K562 (cell line): ENCODE results near the gene NUDT5. TPM values are rescaled to one million over a fixed set of nuclear protein-coding genes. Genes with fewer than 3 reads are reported as not detected.

Source experiments
- DDX20 ChIP-seq: fragments of 450-650 bp; IDR thresholded peaks from 2 replicates; pipeline ENCODE4 v1.6.1; 2016; ENCODE audit warnings: missing genetic modification characterization, low read depth, mild to moderate bottlenecking, missing compliant biosample characterization, moderate library complexity
- HMG20B ChIP-seq: fragments of 250-450 bp; sonication (Bioruptor Pico); IDR thresholded peaks from 2 replicates; pipeline ENCODE4 v1.5.0; 2021; ENCODE audit warnings: mild to moderate bottlenecking
- HNRNPK ChIP-seq: fragments of 200-400 bp; formaldehyde crosslinking; IDR thresholded peaks from one replicate; pipeline ENCODE4 v1.6.1; 2018; ENCODE audit warnings: mild to moderate bottlenecking, low read depth, low read length; ENCODE audit not compliant: poor library complexity, severe bottlenecking
- MEIS2 ChIP-seq: fragments of 450-650 bp; IDR thresholded peaks from 2 replicates; pipeline ENCODE4 v1.6.1; 2014; ENCODE audit warnings: mild to moderate bottlenecking; ENCODE audit not compliant: partially characterized antibody
- MIER1 ChIP-seq: fragments of 450-650 bp; IDR thresholded peaks from 2 replicates; pipeline ENCODE4 v1.6.1; 2016; ENCODE audit warnings: antibody characterized with exemption, mild to moderate bottlenecking, low read depth
- TCFL5 ChIP-seq: fragments of 250-450 bp; sonication (Bioruptor Pico); conservative IDR thresholded peaks from 2 replicates; pipeline ENCODE4 v1.6.1; 2021; ENCODE audit warnings: mild to moderate bottlenecking, moderate library complexity, matching md5 sums
- ZBTB7A ChIP-seq: IDR thresholded peaks from 2 replicates; pipeline ENCODE4 v1.6.1; 2011; ENCODE audit warnings: low read depth, mild to moderate bottlenecking, low read length, moderate library complexity, borderline replicate concordance; ENCODE audit not compliant: control insufficient read depth
- ZFP36 ChIP-seq: fragments of 150-350 bp; IDR thresholded peaks from 2 replicates; pipeline ENCODE4 v1.6.1; 2018; ENCODE audit warnings: low read length, low read depth; ENCODE audit not compliant: partially characterized antibody
- polyA plus RNA-seq, 8 experiments: library from polyadenylated mRNA; depleted of rRNA in 4 of 8; stranded (reverse) in 5 of 8; unstranded in 3 of 8; fragments of >200 nt; fragmentation: Nextera tagmentation in 2 of 8; fragmentation: Illumina TruSeq in 1 of 8; extraction: Ambion mirVana in 2 of 8; extraction: Trizol in 1 of 8; gene quantifications; 2 replicates each; pipeline versions ENCODE4 v1.2.1 to v1.2.3, GENCODE V29; 2011 to 2014; ENCODE audit warnings: inconsistent platforms in 1 of 8, missing spikeins in 1 of 8
- total RNA-seq, 7 experiments: library from RNA; depleted of rRNA in 6 of 7; stranded (reverse); fragments of >200 nt in 6 of 7; fragmentation: Illumina TruSeq in 2 of 7; extraction: Trizol in 2 of 7; gene quantifications; 2 replicates each; pipeline versions ENCODE4 v1.2.1 to v1.2.3, GENCODE V29; 2011 to 2021; ENCODE audit warnings: low replicate concordance in 1 of 7
- TF ChIP-seq, protein P1 (sequence below): fragments of 200-800 bp; sonication (Bioruptor generic); IDR thresholded peaks from 2 replicates; pipeline ENCODE4 v1.6.1; 2016; ENCODE audit warnings: missing genetic modification characterization, missing compliant biosample characterization
- TF ChIP-seq, protein P2 (sequence below): fragments of 250-450 bp; sonication (Bioruptor Pico); IDR thresholded peaks from 2 replicates; pipeline ENCODE4 v1.4.0; 2020; ENCODE audit warnings: borderline replicate concordance
- TF ChIP-seq, protein P3 (sequence below): fragments of 450-650 bp; IDR thresholded peaks from 2 replicates; pipeline ENCODE4 v1.7.1; 2018; ENCODE audit warnings: mild to moderate bottlenecking, low read depth; ENCODE audit not compliant: partially characterized antibody
- TF ChIP-seq, protein P4 (sequence below), 2 experiments: fragments of 450-650 bp in 1 of 2; IDR thresholded peaks; 2 replicates each; pipeline ENCODE4 v1.6.1; 2011 to 2017; ENCODE audit warnings: low read depth in 2 of 2, antibody characterized with exemption in 1 of 2, borderline replicate concordance in 1 of 2, low read length in 1 of 2, mild to moderate bottlenecking in 1 of 2, mixed read lengths in 1 of 2; ENCODE audit not compliant: control insufficient read depth in 1 of 2

The NUDT5 gene
- total and polyA plus RNA-seq, 9 of the 15 experiments (the other 6 are each of a cell fraction or from before 2014, with no cell fraction given) = 87.7 to 422 (median 186) TPM

DNA sequence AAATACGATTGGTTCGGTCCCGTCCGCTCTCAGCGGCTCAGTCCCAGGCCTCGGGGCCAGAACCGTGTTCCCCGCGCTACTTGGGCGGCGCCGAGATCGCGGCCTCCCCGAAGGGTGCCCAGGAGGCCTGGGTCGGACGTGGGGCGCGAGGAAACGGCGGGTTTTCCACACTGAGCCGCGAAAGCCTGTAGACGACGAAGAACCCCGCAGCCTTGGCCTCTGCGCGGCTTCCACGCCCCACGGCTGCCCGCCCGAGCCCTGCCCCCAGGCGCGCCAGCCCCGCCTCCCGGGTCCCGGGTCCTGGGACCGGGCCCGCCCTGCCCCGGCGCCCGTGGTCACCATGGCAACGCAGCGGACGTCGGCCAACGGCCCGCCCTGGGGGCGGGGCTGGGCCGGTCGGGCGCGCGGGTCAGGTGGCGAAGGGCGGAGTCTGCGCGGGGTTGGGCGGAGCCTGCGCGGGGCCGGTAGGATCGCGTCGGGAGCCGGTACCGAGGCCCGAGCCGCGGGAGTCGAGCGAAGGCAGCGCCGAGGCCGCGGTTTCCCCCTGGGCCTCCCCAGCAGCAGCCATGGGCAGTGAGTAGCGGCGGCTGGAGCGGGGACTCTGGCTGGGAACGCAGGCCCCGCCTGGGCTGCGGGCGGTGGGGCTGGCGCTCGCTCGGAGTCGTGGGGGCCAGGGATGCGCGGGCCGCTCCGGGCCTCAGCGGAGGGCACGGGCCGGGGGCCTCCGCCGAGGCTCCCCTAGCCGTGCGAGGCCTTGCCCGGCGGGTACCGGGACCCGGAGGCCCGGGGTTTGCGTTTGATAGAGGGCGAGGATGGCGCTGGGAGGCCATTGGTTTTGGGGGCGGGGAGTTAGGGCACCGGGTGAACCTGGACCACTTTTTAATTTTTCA, 66.2 kb downstream of the NUDT5 start, which contains the start of gene SEC61A2 (continued):
- TF ChIP-seq, protein P1, sequence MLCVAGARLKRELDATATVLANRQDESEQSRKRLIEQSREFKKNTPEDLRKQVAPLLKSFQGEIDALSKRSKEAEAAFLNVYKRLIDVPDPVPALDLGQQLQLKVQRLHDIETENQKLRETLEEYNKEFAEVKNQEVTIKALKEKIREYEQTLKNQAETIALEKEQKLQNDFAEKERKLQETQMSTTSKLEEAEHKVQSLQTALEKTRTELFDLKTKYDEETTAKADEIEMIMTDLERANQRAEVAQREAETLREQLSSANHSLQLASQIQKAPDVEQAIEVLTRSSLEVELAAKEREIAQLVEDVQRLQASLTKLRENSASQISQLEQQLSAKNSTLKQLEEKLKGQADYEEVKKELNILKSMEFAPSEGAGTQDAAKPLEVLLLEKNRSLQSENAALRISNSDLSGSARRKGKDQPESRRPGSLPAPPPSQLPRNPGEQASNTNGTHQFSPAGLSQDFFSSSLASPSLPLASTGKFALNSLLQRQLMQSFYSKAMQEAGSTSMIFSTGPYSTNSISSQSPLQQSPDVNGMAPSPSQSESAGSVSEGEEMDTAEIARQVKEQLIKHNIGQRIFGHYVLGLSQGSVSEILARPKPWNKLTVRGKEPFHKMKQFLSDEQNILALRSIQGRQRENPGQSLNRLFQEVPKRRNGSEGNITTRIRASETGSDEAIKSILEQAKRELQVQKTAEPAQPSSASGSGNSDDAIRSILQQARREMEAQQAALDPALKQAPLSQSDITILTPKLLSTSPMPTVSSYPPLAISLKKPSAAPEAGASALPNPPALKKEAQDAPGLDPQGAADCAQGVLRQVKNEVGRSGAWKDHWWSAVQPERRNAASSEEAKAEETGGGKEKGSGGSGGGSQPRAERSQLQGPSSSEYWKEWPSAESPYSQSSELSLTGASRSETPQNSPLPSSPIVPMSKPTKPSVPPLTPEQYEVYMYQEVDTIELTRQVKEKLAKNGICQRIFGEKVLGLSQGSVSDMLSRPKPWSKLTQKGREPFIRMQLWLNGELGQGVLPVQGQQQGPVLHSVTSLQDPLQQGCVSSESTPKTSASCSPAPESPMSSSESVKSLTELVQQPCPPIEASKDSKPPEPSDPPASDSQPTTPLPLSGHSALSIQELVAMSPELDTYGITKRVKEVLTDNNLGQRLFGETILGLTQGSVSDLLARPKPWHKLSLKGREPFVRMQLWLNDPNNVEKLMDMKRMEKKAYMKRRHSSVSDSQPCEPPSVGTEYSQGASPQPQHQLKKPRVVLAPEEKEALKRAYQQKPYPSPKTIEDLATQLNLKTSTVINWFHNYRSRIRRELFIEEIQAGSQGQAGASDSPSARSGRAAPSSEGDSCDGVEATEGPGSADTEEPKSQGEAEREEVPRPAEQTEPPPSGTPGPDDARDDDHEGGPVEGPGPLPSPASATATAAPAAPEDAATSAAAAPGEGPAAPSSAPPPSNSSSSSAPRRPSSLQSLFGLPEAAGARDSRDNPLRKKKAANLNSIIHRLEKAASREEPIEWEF (CRISPR knock-in tag) = no peak
- no peak for TF ChIP-seq DDX20
- TF ChIP-seq TCFL5 (CRISPR knock-in tag) = no peak
- no peak for TF ChIP-seq HMG20B
- peak; percentile 78 for TF ChIP-seq MEIS2
- TF ChIP-seq, protein P2, sequence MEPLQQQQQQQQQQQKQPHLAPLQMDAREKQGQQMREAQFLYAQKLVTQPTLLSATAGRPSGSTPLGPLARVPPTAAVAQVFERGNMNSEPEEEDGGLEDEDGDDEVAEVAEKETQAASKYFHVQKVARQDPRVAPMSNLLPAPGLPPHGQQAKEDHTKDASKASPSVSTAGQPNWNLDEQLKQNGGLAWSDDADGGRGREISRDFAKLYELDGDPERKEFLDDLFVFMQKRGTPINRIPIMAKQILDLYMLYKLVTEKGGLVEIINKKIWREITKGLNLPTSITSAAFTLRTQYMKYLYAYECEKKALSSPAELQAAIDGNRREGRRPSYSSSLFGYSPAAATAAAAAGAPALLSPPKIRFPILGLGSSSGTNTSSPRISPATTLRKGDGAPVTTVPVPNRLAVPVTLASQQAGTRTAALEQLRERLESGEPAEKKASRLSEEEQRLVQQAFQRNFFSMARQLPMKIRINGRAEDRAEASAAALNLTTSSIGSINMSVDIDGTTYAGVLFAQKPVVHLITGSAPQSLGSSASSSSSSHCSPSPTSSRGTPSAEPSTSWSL (CRISPR knock-in tag) = no peak
- TF ChIP-seq ZBTB7A = no peak
- TF ChIP-seq, protein P3, sequence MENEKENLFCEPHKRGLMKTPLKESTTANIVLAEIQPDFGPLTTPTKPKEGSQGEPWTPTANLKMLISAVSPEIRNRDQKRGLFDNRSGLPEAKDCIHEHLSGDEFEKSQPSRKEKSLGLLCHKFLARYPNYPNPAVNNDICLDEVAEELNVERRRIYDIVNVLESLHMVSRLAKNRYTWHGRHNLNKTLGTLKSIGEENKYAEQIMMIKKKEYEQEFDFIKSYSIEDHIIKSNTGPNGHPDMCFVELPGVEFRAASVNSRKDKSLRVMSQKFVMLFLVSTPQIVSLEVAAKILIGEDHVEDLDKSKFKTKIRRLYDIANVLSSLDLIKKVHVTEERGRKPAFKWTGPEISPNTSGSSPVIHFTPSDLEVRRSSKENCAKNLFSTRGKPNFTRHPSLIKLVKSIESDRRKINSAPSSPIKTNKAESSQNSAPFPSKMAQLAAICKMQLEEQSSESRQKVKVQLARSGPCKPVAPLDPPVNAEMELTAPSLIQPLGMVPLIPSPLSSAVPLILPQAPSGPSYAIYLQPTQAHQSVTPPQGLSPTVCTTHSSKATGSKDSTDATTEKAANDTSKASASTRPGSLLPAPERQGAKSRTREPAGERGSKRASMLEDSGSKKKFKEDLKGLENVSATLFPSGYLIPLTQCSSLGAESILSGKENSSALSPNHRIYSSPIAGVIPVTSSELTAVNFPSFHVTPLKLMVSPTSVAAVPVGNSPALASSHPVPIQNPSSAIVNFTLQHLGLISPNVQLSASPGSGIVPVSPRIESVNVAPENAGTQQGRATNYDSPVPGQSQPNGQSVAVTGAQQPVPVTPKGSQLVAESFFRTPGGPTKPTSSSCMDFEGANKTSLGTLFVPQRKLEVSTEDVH = peak; percentile 18
- 0 out of 2 replicates have a peak, but pooled peaks have one; percentile 1 for TF ChIP-seq MIER1
- TF ChIP-seq, protein P4, sequence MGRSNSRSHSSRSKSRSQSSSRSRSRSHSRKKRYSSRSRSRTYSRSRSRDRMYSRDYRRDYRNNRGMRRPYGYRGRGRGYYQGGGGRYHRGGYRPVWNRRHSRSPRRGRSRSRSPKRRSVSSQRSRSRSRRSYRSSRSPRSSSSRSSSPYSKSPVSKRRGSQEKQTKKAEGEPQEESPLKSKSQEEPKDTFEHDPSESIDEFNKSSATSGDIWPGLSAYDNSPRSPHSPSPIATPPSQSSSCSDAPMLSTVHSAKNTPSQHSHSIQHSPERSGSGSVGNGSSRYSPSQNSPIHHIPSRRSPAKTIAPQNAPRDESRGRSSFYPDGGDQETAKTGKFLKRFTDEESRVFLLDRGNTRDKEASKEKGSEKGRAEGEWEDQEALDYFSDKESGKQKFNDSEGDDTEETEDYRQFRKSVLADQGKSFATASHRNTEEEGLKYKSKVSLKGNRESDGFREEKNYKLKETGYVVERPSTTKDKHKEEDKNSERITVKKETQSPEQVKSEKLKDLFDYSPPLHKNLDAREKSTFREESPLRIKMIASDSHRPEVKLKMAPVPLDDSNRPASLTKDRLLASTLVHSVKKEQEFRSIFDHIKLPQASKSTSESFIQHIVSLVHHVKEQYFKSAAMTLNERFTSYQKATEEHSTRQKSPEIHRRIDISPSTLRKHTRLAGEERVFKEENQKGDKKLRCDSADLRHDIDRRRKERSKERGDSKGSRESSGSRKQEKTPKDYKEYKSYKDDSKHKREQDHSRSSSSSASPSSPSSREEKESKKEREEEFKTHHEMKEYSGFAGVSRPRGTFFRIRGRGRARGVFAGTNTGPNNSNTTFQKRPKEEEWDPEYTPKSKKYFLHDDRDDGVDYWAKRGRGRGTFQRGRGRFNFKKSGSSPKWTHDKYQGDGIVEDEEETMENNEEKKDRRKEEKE (IDR thresholded peaks at IDR 0.05; ENCODE audit: borderline replicate concordance in 1 of 2, control insufficient read depth in 1 of 2, low read depth in 2 of 2, low read length in 1 of 2) = no peak
- no peak for TF ChIP-seq HNRNPK
- TF ChIP-seq ZFP36 = no peak
